PC-3 (cell line): ENCODE data around the gene SETBP1. TPM values are rescaled to one million over a fixed set of nuclear protein-coding genes. Genes with fewer than 3 reads are reported as not detected.

ENCODE experiments used
- ATAC-seq: fragments of 200-7000 bp; cut with Tn5 transposase; 2 replicates; pipeline ENCODE4 v1.9.1; 2020; ENCODE audit warnings: mild to moderate bottlenecking, moderate library complexity
- BruUV-seq: library from RNA; stranded (reverse); fragments of 400-500 nt; replicated peaks from 2 replicates; lab custom pipeline; 2021; lab: Mats Ljungman, UMichigan
- CTCF ChIA-PET: fragments of 300-600 bp; sonication (Branson Sonifier 250); formaldehyde crosslinking; loops from one replicate; lab custom pipeline; 2022; ENCODE audit warnings: antibody characterized with exemption; lab: Charles Lee
- POLR2A ChIA-PET: fragments of 300-600 bp; sonication (Branson Sonifier 250); formaldehyde crosslinking; loops from one replicate; lab custom pipeline; 2022; ENCODE audit warnings: antibody characterized with exemption; ENCODE audit not compliant: unreplicated experiment; lab: Charles Lee
- DNase-seq: peaks from one replicate; pipeline ENCODE4 v3.0.0-alpha.2; 2015
- H2AFZ ChIP-seq: fragments of 300-600 bp; sonication (generic); 2 replicates; pipeline ENCODE4 v1.6.0; 2016; ENCODE audit warnings: antibody characterized with exemption, low read length
- H3F3A ChIP-seq: fragments of 300-600 bp; sonication (generic); one replicate; pipeline ENCODE4 v1.6.0; 2017; ENCODE audit warnings: antibody characterized with exemption, low read length, control low read depth, mild to moderate bottlenecking; ENCODE audit not compliant: unreplicated experiment
- H3K27ac ChIP-seq: fragments of 300-600 bp; sonication (generic); 2 replicates; pipeline ENCODE4 v1.5.1; 2016; ENCODE audit warnings: mild to moderate bottlenecking, low read length
- H3K27me3 ChIP-seq: fragments of 300-600 bp; sonication (generic); 2 replicates; pipeline ENCODE4 v1.6.1; 2016; ENCODE audit warnings: low read length, mixed read lengths
- H3K36me3 ChIP-seq: fragments of 300-600 bp; sonication (generic); 2 replicates; pipeline ENCODE4 v1.6.1; 2016; ENCODE audit warnings: low read depth, mixed run types, low read length, mixed read lengths
- H3K4me1 ChIP-seq: fragments of 300-600 bp; sonication (generic); 2 replicates; pipeline ENCODE4 v1.5.1; 2016; ENCODE audit warnings: low read length; ENCODE audit not compliant: insufficient read depth
- H3K4me2 ChIP-seq: fragments of 300-600 bp; sonication (generic); 2 replicates; pipeline ENCODE4 v1.6.0; 2016; ENCODE audit warnings: low read length
- H3K4me3 ChIP-seq: fragments of 300-600 bp; sonication (generic); 2 replicates; pipeline ENCODE4 v1.5.1; 2016; ENCODE audit warnings: mild to moderate bottlenecking, low read length, mixed read lengths
- H3K79me2 ChIP-seq: fragments of 300-600 bp; sonication (generic); 2 replicates; pipeline ENCODE4 v1.6.1; 2017; ENCODE audit warnings: low read length, mixed read lengths
- H3K9ac ChIP-seq: fragments of 300-600 bp; sonication (generic); 2 replicates; pipeline ENCODE4 v1.6.0; 2016; ENCODE audit warnings: mild to moderate bottlenecking, low read length
- H3K9me2 ChIP-seq: fragments of 300-600 bp; sonication (generic); replicated peaks from 2 replicates; pipeline ENCODE4 v1.6.1; 2016; ENCODE audit warnings: mixed run types, low read length, mixed read lengths
- H3K9me3 ChIP-seq: fragments of 300-600 bp; sonication (generic); 2 replicates; pipeline ENCODE4 v1.6.1; 2016; ENCODE audit warnings: low read length, mixed read lengths
- H4K20me1 ChIP-seq: fragments of 300-600 bp; sonication (generic); 2 replicates; pipeline ENCODE4 v1.6.1; 2016; ENCODE audit warnings: low read length, mixed read lengths
- CTCF ChIP-seq: fragments of 300-600 bp; sonication (generic); conservative IDR thresholded peaks from 2 replicates; pipeline ENCODE4 v1.5.1; 2017; ENCODE audit warnings: antibody characterized with exemption, low read depth, mild to moderate bottlenecking, low read length
- EZH2 ChIP-seq: fragments of 300-600 bp; sonication (generic); IDR thresholded peaks from one replicate; pipeline ENCODE4 v1.6.1; 2017; ENCODE audit warnings: antibody characterized with exemption, mild to moderate bottlenecking, low read length; ENCODE audit not compliant: unreplicated experiment
- EZH2phosphoT487 ChIP-seq: fragments of 300-600 bp; sonication (generic); IDR thresholded peaks from 2 replicates; pipeline ENCODE4 v1.6.1; 2018; ENCODE audit warnings: mild to moderate bottlenecking, antibody characterized with exemption, low read length, borderline replicate concordance
- intact Hi-C: fragments of 100-400 bp; cut with micrococcal nuclease; formaldehyde crosslinking; loops from 2 replicates; pipeline ENCODE4 v1.9.0; 2023
- total RNA-seq: library from RNA; depleted of rRNA; stranded (reverse); fragments of >200 nt; gene quantifications from 2 replicates; pipeline ENCODE4 v1.2.3, GENCODE V29; 2014

The SETBP1 gene
- total RNA-seq, 1 experiment from 2014 or later: 2.3 TPM

- Histone ChIP-seq H3K9me3 (no peaks in the 10 kb centered on the region), H3K9ac (no peak overlapping the region), H3K4me3 (no peak overlapping the region), H3K27ac (no peak overlapping the region), H3K36me3 (no peaks in the 10 kb centered on the region), H3F3A (no peaks in the 10 kb centered on the region), H3K4me1 (no peaks in the 10 kb centered on the region), H3K9me2 (no peaks in the 10 kb centered on the region), H3K79me2 (no peaks in the 10 kb centered on the region), H4K20me1 (no peaks in the 10 kb centered on the region), H3K27me3 (no peaks in the 10 kb centered on the region), H3K4me2 (no peak overlapping the region), H2AFZ (no peak overlapping the region)
- ChIA-PET CTCF (no interaction called here), POLR2A (no interaction called here)
- DNase-seq (no peak), ATAC-seq (no peak)
- BruUV-seq: no TSS peak
- TF ChIP-seq EZH2 (no peak), CTCF (no peak), EZH2phosphoT487 (no peak)
- intact Hi-C loops: no loop called here
Observed at GRCh38 chr18:44807766-44808165, 127.1 kb downstream of the SETBP1 start.

GRCh38 chr18:44811572-44812125 is 131.0 kb downstream of the SETBP1 start:
- intact Hi-C loops: no loop called here
- Histone ChIP-seq H3K4me1 (peaks cover 2% of the 10 kb centered on the region; the same call in 1 of the 2 replicates), H3K36me3 (no peaks in the 10 kb centered on the region), H3K9ac (no peak overlapping the region), H3K9me2 (no peaks in the 10 kb centered on the region), H3K9me3 (no peaks in the 10 kb centered on the region), H2AFZ (no peak overlapping the region), H3K4me2 (no peak overlapping the region), H3K4me3 (no peak overlapping the region), H4K20me1 (no peaks in the 10 kb centered on the region), H3F3A (no peaks in the 10 kb centered on the region), H3K79me2 (no peaks in the 10 kb centered on the region), H3K27ac (no peak overlapping the region), H3K27me3 (no peaks in the 10 kb centered on the region)
- ATAC-seq (no peak), DNase-seq (no peak)
- BruUV-seq: no TSS peak
- CTCF ChIA-PET: no interaction called here
- no peak for TF ChIP-seq CTCF
- no peak for TF ChIP-seq EZH2phosphoT487
- TF ChIP-seq EZH2: no peak
- POLR2A ChIA-PET: no interaction called here

- intact Hi-C loops: no loop called here
- Histone ChIP-seq H3K9ac (no peak overlapping the region), H3K79me2 (no peaks in the 10 kb centered on the region), H3F3A (no peaks in the 10 kb centered on the region), H3K9me2 (no peaks in the 10 kb centered on the region), H3K27me3 (no peaks in the 10 kb centered on the region), H3K36me3 (no peaks in the 10 kb centered on the region), H2AFZ (no peak overlapping the region), H3K4me2 (no peak overlapping the region), H3K4me3 (no peak overlapping the region), H3K27ac (no peak overlapping the region), H4K20me1 (no peaks in the 10 kb centered on the region), H3K4me1 (peaks cover 6% of the 10 kb centered on the region; the same call in 1 of the 2 replicates), H3K9me3 (no peaks in the 10 kb centered on the region)
- no peak for DNase-seq
- ChIA-PET POLR2A (no interaction called here), CTCF (no interaction called here)
- BruUV-seq: no TSS peak
- TF ChIP-seq EZH2: no peak
- TF ChIP-seq CTCF: no peak
- TF ChIP-seq EZH2phosphoT487: no peak
- no peak for ATAC-seq
Observed at GRCh38 chr18:44812426-44812825, 131.7 kb downstream of the SETBP1 start.
